CD4-positive, alpha-beta T cell treated with Interleukin-15 for 4 hours (primary cell): ENCODE data around the gene ARHGAP29.

Experiments used
- DNase-seq: peaks from one replicate; pipeline ENCODE4 v3.0.0-alpha.2; 2020; ENCODE audit warnings: low spot score

The ARHGAP29 gene

DNA sequence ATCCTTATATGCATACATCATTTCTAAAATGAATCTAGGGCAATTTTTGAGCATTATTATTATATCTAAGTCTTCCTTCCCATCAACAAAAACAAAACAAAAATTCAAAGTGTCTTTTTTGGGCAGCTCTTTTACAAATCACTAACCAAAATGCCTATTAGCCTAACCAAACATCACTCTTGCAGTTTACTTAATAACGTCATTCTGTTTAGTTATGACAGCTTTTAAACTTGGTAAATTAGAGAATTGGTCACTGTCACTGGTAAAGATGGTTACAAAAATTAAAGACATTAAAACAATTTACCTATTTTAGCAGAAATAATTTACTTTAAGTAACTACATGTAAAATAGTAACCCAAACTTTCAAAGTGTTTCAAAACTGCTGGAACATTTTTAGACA lies 2.8 kb downstream of the ARHGAP29 start:
- no peak for DNase-seq

DNA sequence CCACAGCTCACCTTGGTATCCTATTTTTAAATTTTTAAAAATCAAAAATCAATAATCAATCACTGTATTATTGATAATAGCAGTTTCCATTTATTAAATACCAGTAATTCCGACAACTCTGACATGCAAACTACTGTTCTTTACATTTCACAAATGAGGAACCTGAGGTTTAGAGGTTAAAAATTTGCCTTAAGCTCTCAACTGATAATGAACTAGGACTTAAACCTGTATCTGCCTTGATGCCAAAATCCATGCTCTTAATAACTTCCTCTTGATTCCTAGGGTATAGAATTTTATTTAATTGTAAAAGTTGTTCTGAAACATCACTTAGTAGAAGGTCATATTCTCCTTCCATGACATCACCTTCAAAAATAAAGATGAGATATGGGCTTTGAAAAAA lies 5.6 kb downstream of the ARHGAP29 start:
- DNase-seq: no peak

DNA sequence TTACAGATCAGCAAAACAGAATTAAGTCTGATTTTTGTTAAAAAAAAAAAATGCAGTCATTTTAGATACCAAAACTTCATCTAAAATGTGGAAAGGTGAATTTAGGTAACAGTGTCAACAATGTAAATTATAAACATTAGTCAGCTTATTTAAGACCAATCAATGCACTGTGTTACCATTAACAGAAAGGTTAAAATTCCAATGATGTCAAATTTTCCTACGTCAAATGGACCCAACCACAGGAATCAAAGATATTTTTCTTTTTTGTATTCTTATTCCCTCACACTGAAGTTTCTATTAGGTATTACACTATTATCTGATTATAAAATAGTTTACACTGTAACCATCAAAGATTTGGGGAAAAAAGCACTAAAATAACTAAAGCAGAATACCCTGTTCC lies 6.5 kb downstream of the ARHGAP29 start:
- no peak for DNase-seq

DNA sequence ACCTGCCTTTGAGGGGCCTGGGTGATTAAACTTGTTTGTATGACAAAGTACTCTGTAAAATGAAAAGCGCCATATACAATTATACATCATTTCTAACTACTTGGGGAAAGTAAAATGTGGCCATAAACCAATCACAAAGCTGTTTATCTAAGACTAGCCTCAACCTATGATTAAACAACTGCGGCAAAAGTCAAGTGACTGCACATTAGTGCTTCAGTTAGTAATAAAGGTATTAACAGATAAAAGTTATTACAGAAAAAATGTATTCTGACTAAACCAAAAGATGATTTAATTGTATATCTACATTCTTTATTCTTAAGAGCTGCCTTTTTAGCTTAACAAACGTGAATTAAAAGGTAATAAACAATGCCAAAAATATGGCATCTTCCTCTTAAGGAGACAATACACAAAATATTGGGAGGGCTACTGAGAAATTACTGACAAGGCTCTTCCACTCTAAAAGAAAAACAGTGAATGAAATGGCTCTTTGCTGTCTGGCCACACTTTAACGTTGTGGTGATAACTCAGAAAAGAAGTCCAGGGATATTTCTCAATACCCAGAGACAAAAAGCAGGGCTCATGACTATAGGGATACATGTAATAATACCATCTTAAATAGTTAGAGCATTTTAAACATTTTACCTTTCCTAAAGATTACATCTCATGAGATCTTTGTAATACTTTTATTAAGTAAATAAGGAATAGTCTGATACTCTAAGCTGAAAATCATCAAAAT lies 8.6 kb downstream of the ARHGAP29 start:
- no peak for DNase-seq

DNA sequence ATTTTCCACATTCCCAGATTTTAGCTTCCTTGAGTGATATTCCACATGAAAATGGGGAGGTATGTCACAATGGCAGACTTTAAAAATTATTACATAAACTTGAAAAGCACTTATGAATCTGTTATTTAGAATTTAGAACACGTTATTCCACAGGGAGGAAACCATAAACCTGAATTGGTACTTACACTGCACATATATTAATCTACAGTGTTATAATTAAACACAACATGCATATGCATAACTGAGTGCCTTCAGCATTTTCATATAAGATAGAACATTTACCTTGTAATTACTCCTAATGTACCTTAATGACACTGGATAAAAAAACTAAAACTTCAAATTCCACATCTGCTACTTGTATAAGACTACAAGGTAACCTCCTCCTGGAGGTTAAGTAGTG lies 9.8 kb downstream of the ARHGAP29 start:
- no peak for DNase-seq

DNA sequence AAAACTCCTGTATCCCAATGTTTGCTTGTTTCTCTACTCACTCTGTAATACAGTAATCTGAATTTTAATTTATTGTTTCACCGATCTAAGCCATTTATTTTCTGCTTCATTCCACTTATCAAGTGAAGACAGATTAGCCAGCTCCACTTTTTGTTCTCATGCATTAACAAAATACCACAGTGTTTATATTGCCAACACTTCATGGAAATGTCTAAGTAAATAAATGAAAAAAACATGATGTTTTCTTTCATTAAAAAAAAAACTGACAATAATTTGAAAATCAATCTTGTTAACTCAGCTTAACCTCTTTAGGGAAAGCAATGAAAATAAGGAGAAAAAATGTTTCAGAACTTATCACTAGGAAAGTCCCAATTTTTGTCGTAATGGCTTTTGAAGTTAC lies 11.5 kb downstream of the ARHGAP29 start:
- no peak for DNase-seq

DNA sequence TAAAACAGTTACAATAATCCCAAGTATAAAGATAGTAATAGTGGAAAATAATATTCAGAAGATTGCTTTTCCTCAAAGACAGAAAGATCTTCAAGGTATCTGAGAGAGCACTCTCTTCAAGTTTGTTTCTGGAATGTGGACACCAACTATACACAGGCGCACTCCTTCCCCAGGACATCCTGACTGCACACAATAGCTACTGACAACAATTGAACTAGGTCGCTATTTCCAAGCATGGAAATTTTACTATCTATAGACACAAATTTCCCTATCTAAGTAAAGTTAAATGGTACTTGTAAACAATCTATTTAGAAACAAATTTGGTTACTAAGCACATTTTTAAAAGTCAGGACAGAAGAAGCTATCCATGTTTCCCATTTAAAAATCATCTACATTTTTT lies 19.1 kb downstream of the ARHGAP29 start:
- DNase-seq: no peak

DNA sequence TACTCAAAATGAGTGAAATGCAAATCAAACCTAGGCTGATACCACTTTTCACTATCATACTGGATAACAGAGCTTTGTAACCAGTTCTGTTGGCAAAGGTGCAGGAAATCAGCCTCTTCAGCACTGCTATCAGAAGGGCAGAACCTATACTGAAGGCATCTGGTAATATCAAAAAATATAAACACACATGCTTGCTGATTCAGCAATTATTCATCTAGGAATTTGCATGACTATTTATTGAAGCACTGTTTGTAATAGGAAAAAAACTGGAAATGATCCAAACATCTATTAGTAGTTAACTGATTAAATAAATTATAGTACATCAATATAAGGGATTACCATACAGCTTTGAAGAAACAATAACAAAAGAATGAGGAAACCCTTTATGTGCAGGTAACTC lies 21.4 kb downstream of the ARHGAP29 start:
- no peak for DNase-seq

DNA sequence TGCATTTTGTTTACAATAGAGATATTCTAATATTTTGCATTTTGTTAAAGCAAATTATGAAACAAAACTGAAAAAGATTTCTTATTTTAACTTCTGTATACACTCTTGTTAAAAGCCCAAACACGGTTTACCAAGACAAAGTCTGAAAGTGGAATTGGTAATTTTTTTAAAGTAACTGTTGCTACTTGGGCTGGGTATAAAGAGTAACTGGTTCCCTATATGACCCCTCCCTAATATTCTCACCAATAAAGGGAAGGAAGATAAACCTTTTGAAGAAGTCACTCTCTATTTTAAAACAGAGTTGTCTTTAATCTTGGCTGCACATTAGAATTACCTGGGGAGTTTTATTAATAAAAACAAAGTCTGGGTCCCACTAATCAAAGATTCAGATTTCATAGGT lies 27.4 kb downstream of the ARHGAP29 start:
- DNase-seq: no peak

DNA sequence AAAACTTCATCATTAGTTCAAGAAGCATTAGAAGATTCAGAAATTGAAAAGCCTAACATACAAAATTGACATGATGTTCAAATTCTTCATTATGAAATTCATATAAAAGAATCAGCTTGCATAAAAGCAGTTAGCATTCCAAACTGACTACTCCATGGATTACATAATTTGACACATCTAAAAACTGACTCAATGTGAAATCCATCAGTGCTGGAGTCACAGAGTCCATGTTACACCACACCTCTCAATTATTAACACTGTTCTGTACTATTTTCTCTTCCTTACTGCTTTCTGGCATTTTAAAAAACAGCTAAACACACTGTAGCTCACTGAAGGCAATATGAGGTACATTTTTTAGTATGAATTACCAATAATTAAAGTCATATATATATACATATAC lies 28.0 kb downstream of the ARHGAP29 start:
- DNase-seq: no peak

DNA sequence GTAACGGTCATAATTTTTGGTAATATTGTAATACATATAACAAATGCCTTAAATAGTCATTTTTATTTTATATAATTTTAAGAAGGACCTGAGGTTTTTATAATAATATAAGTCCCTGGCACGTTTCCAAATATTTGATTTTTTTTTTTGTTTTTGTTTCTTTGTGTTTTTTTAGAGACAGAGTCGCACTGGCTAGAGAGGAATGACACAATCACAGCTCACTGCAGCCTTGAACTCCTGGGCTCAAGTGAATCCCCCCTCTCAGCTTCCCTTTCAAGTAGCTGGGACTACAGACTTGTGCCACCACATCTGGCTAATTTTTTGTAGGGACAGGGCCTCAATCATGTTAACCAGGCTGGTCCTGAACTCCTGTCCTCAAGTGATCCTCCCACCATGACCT lies 29.7 kb downstream of the ARHGAP29 start:
- no peak for DNase-seq

DNA sequence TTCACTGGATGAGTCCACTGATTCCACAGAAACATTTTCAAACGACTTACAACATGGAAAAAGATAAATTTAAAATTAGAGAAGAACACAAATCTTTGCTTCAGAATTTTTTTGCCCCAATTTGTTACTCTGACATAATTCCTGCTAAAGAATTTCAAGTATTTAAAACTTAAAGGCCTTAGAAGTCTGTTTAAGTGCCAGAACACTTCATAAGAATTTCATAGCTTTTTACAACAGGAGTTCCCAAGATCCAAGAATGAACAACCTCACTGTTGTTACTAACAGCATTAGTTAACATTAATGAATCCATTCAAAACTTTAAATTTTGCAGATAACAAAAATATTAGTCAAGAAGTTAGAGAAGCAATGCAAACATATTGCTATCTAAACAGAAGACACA lies 31.7 kb downstream of the ARHGAP29 start:
- DNase-seq: no peak

DNA sequence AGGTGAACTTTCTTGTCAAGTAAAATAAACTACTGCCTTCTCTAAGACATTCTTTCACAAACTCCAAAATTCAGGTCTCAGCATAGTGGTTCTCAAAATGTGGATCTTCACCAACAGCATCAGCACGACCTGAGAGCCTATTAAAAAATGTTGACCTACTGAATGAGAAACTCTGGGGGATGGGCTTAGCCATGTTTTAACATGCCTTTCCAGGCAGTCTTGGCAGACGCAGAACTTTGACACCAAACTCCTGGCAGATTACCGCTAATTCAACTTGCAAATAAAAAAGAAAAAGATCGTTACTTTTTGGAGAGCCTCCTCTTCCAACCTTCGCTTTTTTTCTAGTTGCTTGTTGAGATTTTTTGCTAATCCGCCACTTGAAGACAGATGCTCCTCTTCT lies 35.1 kb downstream of the ARHGAP29 start:
- DNase-seq: no peak

DNA sequence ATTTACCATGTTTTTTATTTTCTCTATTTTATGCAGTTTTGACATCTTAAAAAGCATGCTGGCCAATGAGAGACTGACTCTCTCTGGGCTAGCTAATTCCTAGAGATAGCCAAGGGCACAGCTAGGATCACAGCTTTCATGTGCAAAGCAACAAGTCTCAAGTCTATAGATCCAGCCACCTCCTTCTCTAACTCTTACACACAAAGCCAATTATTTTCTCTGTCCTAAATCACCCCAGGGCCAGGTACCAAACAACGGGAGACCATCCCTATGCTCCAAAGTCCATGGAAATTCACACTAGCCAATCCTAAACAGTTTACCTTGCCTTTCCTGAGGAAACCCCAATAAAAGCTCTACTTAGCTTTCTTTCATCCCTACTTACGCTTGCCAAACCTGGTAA lies 38.0 kb downstream of the ARHGAP29 start:
- DNase-seq: no peak

DNA sequence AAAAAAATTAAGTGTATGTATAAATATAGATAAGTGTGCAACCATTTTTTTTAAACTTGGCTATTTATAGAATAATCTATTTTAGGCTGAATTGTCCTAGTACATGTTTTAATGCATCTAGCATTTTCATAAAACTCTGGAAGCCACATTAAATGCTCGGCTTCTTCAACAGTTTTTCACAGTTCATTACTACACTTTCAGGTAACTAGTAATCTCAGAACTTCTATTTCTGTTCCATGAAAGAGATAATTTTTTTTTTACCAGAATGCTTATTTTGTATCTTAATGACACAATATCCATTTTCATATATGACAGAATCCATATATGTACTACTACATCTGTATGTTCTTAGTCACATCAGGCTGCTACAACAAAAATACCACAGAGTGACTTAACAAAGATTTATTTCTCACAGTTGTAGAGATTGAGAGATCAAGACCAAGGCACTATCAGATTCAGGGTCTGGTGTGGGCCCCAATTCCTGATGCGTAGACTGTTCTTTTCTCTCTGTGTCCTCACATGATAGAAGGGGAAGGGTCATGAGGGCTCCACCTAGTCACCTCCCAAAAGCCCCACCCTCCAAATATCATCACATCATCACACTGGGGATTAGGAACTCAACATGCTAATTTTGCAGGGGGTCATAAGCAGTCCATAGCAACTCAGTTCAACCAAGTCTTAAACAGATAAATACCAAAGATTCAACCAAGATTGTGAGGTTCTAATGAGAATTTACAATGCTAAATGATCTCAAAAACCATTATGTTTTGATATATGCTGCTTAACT lies 43.1 kb downstream of the ARHGAP29 start:
- no peak for DNase-seq

DNA sequence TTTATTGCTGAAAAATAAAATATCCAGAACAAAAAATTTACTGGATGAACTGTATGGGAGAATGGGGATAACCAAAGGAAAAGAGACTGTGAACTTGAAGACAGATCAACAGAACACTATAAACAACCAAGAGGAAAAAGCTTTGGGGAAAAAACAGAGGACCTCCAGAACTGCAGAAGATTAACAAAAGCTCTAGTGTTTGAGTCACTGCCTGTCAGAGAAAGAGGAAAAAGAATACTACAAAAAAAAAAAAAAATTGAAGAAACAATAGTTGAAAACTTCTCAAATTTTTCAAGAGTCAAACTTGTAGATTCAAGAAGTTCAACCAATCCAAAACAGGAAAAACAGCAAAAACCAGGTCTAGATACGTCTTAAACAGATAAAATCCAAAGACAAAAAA lies 44.3 kb downstream of the ARHGAP29 start:
- DNase-seq: no peak

DNA sequence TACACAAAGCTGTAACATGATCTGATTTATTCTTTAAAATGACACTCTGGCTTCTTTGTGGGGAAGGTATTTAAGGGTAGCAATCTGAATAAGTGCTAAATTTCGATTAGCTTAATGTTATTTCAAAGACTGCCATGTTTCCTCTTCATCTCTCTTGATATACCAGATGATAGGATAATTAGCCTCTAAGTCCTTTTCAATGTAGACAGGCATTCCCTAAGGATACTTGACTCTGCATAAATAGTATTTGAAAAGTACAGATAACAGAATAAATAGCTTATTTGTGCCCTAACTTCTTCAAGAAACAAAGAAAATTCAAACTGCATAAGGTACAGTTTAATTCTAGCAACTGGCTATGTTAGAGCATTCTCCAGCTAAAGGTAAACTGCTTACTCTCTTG lies 46.2 kb downstream of the ARHGAP29 start:
- DNase-seq: no peak

DNA sequence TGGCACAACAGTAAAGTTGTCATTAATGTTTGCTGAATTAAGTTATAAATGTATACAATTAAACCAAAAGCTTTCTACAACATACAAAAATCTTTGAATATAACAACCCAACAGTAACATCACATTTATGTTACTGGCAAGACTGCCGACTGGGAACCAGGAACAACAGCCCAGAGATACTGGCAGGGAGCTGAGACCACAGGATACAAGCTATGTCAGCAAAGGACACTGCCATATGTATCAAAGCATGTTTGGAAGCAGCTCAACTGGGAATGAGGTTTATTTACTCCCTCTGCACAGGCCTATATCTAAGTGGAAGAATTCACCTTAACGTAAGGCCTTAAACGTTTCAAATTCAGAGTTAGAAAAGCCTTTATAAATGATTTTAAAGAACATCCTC lies 50.4 kb downstream of the ARHGAP29 start:
- DNase-seq: no peak

DNA sequence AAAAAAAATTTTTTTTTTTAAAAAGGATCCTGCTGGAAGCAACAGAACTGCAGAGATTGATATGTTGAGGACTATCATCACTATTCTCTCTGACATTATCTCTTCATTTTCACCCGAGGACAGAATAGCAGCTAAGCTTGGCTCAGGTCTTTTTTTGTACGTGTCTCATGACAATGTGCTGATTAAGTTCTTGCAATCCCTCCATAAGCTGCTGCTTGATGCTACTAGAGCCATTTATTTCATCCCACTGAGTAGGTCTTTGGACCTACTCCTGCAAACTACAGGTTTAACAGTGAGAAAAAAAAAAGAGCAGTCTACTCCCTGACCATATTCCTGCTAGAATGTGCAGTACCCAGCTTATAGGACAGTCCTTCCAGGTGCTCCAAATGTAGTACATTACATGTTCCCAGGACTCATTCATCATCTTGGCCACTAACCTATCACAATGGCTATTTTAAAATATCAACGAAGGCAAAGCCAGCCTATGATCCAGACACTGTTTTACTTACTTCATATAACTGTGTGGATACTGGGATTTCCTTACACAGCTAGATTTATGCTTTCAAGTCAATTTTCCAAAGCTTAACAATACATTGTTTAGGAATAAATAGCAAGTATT lies 54.1 kb downstream of the ARHGAP29 start:
- no peak for DNase-seq

DNA sequence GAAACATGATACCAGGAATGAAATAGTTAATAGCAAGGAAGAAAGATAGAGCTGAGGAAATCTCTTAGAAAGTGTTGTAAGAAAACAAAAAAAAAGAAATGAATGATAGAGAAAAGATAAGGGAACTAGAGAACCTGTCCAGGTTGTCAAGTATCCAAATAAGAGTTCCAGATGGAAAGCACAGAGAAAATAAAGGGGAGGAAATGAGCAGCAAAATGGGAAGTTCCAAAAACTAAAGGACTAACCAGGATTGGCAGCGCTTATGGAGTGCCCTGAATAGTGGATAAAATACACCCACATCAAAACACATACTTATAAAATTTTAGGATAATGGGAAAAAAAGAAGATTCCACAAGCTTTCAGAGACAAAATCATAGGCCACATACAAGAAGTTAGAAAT lies 55.2 kb downstream of the ARHGAP29 start:
- DNase-seq: no peak

DNA sequence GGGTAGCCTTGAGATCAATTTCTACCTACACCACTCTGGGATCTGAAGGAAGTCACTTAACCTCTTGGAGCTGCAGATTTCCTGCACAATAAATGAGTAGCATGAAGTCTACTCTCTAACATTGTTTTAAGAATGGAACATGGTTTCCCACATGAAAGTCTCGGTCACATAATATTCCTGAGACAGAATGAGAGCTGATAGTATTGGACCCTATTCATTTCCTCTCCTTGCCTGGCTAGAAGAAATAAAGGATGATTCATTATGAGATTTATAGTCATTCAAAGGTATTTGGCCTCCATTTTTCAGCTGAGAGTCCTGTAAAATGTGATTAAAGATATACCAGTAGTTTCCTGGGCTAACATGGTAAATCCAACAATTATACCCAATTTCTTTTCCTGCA lies 56.7 kb downstream of the ARHGAP29 start:
- no peak for DNase-seq

DNA sequence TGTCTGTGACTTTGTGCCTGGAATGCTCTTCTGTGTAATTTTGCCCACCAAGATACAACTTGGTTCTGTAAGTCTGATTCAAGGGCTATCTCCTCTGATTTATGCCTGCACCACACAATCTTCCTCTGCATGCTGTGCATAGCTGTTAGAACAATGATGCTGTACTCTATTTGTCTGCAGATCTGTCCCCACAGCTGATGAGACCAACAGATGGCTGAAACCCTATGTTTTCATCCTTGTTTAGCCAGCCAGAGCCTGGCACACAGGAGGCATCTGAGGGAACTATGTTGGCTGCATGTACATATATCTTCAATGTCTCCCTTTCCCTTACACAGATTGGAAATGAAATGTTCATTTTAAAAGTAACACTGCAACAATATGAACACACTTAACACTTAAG lies 58.5 kb downstream of the ARHGAP29 start:
- DNase-seq: no peak

DNA sequence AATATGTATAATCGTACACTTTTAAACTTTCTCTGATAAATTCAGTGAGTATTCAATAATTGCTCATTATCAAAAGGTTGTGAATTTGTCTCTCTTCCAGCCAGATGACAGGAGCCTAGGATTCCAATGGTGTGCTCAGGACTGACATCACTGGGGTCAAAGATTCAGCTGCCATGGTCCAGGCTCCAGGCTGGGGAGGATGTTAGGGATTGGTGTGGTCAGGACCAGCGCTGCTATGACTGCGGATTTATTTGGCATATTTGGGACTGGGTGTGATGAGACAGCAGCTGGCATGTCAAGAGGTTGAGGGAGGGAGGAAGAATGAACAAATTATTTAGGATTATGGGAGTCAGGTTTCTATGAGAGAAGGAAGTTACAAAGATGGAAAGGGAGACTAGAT lies 68.3 kb downstream of the ARHGAP29 start:
- no peak for DNase-seq
